GM03348 (cell line): Measurements from ENCODE around the gene CREM.

Experiments
- DNase-seq: peaks from one replicate; pipeline ENCODE4 v3.0.0; 2012; ENCODE audit warnings: low spot score

Gene CREM

DNA sequence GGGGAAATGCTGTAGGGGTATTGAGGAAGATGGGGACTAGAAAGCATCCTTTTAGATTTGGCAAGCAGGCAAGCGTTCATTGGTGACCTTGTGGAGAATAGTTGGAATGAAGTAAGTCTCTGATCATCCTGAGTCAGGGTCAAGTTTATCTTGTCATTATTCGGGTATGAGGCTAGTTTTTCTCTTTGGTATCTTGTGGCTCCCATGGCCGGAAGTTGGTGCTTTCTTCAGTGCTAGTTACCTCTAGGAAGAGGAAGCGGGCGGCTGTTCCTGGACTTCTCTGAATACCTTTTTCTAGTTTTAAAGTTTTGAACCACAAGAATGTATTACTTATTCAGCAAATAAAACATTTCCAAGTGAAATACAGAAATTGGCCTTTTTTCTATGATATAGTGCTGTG is 9.2 kb downstream of the CREM start:
- peak; percentile 9 for DNase-seq

DNA sequence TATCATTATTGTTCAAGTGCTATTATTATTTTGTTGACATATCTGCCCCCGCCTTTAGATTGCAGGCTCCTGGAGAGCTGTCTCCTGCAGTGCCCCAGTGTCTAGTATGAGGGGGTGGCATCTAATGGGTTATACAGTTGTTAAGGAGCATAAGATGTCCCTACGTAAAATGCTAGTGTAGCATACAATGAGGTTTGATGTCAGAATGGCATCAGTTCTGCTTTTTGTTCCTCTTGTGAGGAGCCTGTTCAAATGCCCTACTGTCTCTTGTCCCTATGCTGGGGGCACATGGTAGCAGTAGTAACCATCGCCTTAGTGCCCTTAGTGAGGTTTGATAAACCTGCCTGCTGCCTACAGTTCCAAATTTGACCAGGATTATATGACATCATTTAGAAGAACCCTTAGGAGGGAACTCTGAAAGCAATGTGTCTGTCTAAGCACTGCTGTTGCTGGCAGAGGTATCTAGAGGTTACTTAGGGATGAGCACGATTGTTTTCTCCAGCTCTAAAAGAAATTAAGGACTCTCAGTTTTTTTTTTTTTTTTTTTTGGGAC is 9.7 kb downstream of the CREM start:
- no peak for DNase-seq

DNA sequence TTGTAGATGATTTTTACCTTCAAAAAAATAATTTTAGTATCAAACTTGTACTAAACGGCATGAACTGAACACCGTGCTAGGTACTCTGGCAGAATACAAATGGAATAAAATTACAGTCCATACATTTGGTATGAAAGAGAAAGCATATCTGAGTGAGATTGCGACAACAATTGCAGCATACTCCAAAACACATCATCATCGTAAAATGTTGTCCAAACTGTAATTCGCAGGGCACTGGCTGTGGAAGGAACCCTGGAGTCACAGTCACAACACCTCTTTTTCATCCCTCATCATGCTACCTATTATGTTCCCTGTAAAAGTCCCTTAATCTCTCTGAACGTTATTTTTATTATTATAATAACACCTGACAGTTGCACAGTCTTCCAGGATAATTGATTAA is 13.5 kb downstream of the CREM start:
- DNase-seq: no peak

DNA sequence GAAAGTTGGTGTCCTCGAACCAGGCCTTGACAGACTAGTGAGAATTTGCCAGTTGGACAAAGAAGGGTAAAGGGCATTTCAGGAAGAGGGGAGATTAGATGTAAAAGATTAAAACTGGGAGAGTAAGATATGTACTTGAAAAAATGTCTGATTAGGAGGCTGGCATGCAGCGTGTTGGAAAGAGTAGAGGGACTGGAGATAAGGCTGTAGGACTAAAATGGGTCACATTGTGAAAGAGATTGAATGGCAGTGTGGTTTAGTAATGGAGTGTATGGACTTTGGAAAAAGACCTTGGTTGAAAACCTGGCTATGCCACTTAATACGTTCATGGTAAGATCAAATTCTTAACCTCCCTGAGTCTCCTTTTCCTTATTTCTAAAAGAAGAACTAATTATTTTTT is 14.1 kb downstream of the CREM start:
- no peak for DNase-seq

DNA sequence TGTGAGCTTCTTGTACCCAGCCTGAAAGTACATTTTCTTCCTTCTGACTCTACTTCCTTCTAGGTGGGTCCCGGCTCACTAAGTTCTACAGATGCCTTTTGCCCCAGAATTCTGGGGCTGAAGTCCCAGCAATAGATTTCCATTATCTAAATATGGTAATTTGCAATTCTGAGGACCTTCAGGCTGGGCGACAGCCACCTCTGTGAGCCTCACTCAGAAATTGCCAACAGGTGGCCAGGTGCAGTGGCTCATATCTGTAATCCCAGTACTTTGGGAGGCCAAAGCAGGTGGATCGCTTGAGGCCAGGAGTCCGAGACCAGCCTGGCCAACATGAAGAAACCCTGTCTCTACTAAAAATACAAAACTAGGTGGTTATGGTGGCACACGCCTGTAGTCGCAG is 23.7 kb downstream of the CREM start:
- no peak for DNase-seq

DNA sequence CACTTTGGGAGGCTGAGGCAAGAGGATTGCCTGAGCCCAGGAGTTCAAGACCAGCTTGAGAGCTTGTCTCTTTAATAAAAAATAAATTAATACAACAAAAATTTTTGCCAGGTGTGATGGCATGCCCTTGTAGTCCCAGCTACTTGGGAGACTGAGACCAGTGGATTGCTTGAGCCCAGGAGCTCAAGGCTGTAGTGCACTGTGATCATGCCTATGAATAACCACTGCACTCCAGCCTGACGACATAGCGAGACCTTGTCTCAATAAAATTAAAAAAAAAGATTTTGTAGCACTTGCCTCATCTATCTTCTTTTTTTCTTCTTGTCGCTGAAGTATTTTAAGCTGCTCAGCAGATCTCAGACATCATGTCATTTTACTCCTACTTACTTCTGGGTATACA is 26.3 kb downstream of the CREM start:
- DNase-seq: no peak

DNA sequence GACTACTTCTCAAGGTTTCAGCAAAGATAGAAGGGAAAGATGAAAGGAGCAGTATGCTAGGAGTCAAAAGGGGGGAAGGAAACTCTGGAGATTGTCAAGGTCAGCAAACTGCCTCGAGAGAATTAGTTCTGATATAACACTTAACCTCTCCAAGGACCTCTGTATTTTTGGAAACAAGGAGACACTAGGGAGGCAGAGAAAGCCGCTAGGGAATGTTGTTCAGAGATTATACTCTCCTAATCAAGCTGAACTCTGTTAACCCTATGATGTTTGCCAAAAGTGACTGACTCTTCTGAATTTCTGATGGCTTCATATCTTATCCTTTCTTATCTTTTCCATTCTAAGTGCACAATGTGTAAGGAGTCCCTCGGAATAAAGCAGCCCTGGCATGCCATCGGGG is 27.1 kb downstream of the CREM start:
- no peak for DNase-seq

DNA sequence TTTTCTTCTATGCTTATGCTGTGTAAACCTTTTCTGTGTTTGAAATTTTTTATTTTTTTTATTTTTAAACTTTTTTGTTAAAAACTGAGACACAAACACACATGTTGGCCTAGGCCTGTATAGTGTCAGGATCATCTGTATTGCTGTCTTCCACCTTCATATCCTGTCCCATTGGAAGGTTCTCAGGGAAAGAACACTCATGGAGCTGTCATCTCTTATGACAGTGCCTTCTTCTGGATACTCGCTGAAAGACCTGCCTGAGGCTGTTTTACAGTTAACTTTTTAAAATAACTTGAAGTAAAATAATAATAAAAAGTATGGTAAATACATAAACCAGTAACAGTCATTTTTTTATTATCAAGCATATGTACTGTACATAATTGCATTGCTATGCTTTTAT is 34.1 kb downstream of the CREM start:
- no peak for DNase-seq

DNA sequence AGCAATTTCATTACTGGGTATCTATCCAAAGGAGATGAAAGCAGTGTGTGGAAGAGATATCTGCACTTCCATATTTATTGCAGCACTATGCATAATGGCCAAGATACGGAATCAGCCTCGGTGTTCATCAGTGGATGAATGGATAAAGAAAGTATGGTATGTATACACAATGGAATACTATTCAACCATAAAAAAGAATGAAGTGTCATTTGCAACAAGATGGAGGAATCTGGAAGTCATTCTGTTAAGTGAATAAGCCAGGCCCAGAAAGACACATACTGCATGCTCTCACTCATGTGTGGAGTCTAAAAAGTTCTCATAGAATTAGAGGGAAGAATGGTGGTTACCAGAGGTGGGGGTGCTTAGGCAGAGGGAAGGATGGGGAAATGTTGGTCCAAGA is 35.3 kb downstream of the CREM start:
- no peak for DNase-seq

DNA sequence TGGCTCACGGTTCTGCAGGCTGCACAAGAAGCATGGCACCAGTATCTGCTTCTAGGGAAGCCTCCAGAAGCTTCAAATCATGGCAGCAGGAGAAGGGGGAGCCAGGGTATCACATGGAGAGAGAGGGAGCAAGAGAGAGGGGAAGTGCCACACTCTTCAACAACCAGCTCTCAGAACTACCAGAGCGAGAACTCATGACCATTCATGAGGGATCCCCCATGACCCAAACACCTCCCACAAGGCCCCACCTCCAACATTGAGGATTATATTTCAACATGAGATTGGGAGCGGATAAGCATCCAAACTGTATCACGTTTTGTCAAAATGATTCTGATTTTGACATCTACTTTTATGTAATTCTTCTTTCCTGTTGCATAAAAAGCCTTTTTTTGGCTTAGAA is 38.5 kb downstream of the CREM start:
- DNase-seq: no peak

DNA sequence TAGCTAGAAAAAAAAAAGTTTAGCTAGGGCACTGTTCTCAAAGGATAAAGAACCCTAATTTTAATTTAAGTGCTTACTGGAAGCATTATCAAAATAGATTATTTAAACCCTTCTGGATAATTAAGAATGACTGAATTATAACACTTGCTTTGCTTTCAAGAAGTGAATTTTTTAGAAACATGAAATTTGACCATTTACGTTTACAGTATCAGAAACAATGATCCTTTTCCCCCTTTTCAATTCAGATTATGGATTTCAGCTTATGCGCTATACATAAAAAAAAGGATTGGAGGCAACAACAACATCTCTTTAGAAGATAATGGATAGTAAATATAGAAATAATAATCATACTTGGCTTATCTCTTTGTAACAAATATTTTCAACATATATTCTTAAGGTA is 39.2 kb downstream of the CREM start:
- no peak for DNase-seq

DNA sequence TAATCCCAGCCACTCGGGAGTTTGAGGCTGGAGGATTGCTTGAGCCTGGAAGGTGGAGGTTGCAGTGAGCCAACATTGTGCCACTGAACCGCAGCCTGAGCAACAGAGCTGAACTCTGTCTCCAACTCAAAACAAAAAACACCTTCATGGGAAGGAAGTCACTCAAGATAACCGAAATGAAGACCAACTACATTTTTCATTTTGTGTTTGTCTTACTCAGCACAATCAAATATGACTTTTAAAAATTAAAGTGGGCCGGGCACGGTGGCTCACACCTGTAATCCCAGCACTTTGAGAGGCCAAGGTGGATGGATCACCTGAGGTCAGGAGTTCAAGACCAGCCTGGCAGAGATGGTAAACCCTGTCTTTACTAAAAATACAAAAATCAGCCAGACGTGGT is 40.0 kb downstream of the CREM start:
- no peak for DNase-seq

DNA sequence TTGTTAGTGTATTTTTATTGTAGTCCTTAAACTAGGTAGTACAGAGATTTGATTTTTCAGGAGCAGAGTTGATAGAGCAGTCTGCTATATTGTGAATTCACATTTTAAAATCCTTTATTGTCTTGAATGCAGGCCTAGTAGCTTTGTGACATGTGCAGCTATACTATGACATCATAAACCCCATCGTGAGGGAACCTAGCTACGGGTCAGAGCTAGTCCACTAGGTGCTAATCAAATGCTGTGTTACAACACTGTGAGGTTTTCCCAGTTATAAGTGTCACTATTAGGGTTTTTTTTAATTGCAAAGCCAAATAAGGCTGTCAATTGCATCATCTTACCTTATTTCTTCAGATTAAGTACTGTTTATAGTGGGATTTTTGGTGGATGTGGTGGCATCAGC is 40.7 kb downstream of the CREM start:
- DNase-seq: no peak

DNA sequence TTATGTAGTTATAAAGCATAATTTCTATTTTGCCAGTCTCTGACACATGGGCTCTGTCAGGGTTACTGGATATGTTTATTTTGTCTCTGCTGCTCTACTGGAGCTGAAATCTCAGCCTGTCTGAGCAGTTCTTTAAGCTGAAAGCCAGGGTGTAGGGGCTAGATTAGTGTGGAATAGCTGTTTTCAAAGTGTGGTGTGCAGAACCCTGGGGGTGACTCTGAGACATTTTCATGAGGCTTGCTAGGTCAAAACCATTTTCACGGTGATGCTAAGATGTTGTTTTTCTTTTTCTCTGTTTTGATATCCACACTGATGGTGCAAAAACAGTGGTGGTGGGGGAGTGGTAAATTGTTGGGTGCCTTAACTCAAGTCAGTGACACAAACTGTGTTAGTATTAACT is 45.5 kb downstream of the CREM start:
- DNase-seq: no peak

DNA sequence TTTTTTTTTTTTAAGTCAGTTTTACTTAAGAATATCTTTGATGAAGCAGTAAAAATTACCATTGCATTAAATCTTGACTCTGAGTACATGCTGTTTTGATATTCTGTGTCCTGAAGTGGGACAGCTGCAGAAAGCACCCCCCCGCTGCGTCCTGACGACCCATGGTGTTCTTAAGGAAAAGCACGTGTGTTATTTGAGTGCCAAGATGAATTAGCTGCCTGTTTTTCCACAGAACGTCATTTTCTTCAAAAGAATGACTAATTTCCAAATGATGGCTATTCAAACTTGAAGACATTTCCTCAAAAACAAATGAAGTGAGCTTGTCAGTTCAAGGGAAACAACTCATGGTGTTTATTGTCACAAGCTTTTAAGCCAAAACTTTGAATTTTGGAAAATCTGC is 45.9 kb downstream of the CREM start:
- DNase-seq: no peak

DNA sequence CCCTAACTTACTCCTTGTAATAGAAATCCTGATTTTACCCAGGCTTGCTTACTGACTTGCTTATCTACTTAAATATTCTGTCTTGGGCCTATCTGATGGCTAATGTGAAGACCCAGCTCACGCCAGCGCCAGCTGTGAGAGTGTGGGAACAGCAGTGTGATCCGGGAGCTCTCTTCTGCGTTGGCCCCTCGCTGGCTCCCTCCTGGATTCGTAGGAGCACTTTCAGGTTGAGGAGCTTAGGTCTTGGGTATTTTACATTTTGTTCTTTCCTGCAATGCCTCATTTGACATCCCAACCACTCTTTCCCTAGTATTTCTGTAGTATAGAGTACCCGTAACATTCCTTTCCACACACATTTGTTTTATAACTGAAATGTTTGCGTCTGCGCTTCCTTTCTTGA is 51.7 kb downstream of the CREM start:
- DNase-seq: no peak

DNA sequence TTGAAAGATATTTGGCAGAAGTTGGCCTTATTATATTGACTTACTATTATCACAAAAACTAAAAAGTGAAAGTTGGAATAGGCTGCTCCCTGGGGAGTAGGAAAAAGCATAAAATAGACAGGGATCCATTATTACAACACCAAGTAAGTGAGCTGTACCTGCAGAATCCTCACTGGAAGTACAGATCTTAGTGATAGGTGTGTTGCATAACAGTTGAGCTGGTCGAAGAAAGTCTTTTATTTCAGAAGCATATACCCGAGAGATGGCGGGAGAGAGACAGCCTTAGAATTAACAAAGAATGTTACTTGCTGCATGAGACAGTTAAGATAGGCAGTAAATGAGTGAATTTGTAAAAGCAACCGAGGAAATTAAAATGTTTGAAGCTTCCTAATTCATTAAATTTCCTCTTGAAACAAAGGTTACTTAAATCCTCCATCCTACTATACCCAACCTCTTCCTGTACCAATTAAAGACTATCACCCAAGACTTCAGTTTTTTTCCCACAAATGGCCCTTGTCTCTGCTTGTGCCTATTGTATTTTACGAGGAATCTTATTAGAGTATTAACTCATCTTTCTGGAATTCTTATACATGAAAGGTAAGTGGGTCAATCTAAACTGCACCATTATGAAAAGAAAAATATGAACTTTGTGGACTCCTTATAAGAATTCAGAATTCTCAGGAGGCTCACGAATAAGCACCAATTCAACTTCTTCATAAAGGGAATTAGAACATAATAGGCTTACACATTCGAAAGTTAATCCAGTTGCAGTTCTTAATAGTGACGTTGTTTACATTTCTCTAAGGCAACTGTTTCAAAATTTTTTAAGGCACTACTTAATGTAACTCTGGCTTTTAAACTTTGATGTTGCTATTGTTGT is 56.2 kb downstream of the CREM start:
- DNase-seq: no peak

DNA sequence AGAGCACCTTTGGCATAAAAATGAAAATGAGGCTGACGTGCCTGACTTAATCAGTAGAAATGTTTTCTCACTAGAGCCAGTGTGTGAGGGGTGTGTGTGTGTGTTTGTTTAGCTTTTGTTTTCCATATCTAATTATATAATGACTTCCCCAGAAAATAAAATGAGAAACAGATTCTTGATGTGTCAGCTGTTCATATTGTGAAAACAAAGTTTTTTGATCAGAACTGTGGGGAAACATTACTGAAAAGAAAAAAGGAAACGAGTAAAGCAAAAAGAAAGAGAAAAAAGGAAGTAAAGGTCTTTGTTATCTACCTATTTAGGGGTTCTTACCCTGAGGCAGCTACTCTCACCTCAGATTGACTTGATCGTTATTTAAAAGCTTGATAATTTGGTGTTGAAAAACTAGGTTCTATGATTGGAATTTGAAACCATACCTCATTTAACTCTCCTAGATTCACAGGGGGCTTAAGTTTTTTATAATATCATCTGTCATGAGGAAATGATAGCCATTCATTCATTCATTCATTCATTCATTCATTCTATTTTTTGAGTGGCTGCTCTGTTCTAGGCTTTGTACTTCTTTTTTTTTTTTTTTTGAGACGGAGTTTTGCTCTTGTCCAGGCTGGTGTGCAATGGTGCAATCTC is 58.0 kb downstream of the CREM start:
- no peak for DNase-seq

DNA sequence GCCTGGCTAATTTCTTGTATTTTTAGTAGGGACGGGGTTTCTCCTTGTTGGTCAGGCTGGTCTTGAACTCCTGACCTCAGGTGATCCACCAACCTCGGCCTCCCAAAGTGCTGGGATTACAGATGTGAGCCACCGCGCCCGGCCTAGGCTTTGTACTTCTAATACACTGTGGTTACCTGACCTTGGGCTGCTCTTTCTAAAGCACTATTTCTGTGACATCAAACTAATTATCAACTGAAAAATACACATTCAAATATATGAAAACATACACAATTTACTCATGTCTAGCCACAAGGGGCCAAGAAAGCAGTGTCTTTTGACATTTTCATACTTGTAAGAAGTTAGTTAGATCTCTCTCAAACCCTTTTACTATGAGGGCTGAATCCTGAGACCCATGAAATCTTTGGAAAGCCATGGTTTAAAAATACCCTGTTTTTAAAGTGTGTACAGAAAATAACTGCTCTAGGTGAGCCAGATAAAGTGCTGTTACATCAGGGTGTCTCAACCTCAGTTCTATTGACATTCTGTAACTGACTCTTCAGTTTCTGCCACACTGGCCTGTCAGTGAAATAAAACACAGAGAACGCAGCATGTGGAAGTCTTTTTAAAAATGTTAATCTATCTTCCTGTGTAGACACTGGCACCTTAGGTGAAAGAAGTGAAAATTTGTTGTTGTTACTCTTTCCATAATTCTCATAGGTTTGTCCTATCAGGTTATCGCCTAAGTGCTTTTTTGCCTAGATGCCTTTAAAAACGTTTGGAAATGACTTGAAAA is 58.8 kb downstream of the CREM start:
- no peak for DNase-seq

DNA sequence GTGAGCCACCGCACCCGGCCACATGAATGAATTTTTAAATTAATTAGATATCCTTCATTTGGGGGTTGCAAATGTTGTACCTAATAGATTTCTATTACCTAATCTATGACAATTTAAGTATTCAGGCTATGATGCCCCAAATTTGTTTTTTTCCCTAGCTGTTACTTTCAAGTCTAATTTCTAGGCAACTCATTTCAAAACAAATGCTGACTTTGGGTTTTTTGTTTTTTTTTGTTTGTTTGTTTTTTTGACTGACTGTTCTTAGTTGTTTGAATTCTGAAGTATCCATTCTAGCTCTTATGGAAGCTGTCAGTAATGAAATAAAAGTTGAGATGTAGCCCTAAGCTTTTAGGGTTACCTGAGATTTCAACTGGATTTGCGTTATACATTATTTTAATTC is 62.3 kb downstream of the CREM start:
- no peak for DNase-seq

DNA sequence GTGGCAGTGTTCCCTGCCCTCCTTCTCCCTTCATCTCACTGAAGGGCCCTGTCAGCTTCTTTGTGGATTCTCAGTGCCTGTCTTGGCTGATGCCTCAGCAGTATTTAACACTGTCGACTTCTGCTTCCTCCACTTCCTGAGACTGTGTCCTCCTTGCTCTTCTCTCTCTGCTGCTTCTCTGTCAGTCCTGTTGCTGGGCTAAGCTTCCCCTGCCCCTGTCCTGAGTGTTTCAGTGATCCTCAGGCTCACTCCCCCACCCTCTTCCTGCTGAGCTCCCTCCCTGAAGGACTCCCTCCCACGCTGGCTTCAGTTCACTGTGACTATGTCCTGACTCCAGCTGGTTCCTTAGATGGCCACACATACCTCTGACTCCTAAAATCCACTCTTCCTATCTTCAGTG is 64.9 kb downstream of the CREM start:
- peak; percentile 23 for DNase-seq

DNA sequence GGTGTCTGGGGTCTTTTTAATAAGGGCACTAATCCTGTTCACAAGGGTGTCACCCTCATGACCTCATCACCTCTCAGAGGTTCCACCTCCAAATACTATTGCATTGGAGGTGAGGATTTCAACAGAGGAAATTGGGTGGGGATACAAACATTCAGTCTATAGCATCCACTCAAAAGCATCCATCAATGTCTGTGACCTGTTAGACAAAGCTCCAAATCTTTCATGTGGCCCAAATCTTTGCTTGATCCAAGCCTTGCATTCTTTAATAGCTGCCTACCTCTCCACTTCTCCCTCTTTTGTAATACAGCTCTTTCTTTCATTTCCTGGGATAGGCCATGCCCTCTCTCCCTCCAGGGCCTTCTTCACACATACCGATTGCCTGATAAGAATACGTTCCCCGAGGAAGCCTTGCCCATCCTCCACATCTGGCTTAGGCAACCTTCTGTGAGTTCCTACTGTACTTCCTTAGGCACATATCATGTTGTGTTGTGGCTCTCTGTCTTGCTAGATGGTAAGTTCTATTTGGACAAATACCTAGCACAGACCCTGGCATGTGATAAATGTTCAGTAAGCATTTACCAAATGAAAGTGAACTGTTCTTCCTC is 66.1 kb downstream of the CREM start:
- DNase-seq: no peak
